ENCODE measurements around the gene THBD.

- no peak for TF ChIP-seq CTCF (IDR thresholded peaks at IDR 0.05; ENCODE audit: poor library complexity)
- no peak for TF ChIP-seq EZH2 (IDR thresholded peaks at IDR 0.05; ENCODE audit: borderline replicate concordance)
- no peak for TF ChIP-seq EZH2phosphoT487 (IDR thresholded peaks at IDR 0.05; ENCODE audit: low read depth, severe bottlenecking, unreplicated experiment)
Observed at GRCh38 chr20:23071996-23072395, 22.5 kb upstream of the THBD start.
